HepG2 (cell line): ENCODE results near the gene ZDHHC7. TPM values are rescaled to one million over a fixed set of nuclear protein-coding genes. Genes with fewer than 3 reads are reported as not detected.

Experiments used
- ATAC-seq: fragments of 200-7000 bp; cut with Tn5 transposase; 3 replicates; pipeline ENCODE4 v1.9.1; 2020; ENCODE audit warnings: mild to moderate bottlenecking, moderate library complexity
- BruUV-seq: library from RNA; stranded (reverse); fragments of 400-500 nt; replicated peaks from 2 replicates; lab custom pipeline; 2021; lab: Mats Ljungman, UMichigan
- CTCF ChIA-PET: fragments of 300-600 bp; formaldehyde crosslinking; extraction: SDS; loops from one replicate; lab custom pipeline; 2021; ENCODE audit warnings: low total read pairs, inconsistent platforms, low intra/inter-chr PET ratio; lab: Yijun Ruan, JAX
- POLR2A ChIA-PET: fragments of 350-600 bp; sonication (Branson Sonifier 250); formaldehyde crosslinking; loops from one replicate; lab custom pipeline; 2020; ENCODE audit warnings: antibody characterized with exemption, inconsistent platforms; lab: Yijun Ruan, JAX
- DNase-seq: peaks from one replicate; pipeline ENCODE4 v3.0.0-alpha.2; 2015; ENCODE audit warnings: low spot score
- FAIRE-seq: peaks from 3 replicates; lab custom pipeline; 2011; peaks lifted over from hg19 to GRCh38; lab: Jason Lieb, UNC
- H2AFZ ChIP-seq: one replicate; pipeline ENCODE4 v1.6.1; 2011; ENCODE audit warnings: low read length, inconsistent platforms
- H3K27ac ChIP-seq: fragments of 300-600 bp; 3 replicates; pipeline ENCODE4 v1.8.0; 2011; ENCODE audit warnings: mixed run types, mild to moderate bottlenecking, mixed read lengths, low read length, inconsistent platforms; ENCODE audit not compliant: insufficient read depth; ENCODE audit errors: extremely low read length
- H3K27me3 ChIP-seq, 2 experiments: fragments of 200-600 bp in 1 of 2; 2 replicates in 1 of 2; 3 replicates in 1 of 2; pipeline versions ENCODE4 v1.6.0 to v1.8.0; 2011; ENCODE audit warnings: low read length in 2 of 2, mild to moderate bottlenecking in 2 of 2, moderate library complexity in 2 of 2, inconsistent platforms in 1 of 2; ENCODE audit not compliant: insufficient read depth in 2 of 2, control insufficient read depth in 1 of 2
- H3K36me3 ChIP-seq, 2 experiments: fragments of 200-600 bp in 1 of 2; replicated peaks in 1 of 2; 2 replicates in 1 of 2; 3 replicates in 1 of 2; pipeline versions ENCODE4 v1.5.1 to v1.8.0; 2011; ENCODE audit warnings: low read length in 2 of 2, inconsistent platforms in 1 of 2; ENCODE audit not compliant: insufficient read depth in 2 of 2, control insufficient read depth in 1 of 2
- H3K4me1 ChIP-seq: 2 replicates; pipeline ENCODE4 v1.5.1; 2012; ENCODE audit warnings: low read length, inconsistent platforms; ENCODE audit not compliant: insufficient read depth
- H3K4me2 ChIP-seq: 2 replicates; pipeline ENCODE4 v1.6.0; 2011; ENCODE audit warnings: low read depth, low read length, inconsistent platforms
- H3K4me3 ChIP-seq, 3 experiments: fragments of 200-600 bp in 1 of 3; sonication (generic), shearing (Covaris generic) in 1 of 3; replicated peaks in 1 of 3; 2 replicates each; pipeline ENCODE4 v1.5.1; 2011 to 2016; ENCODE audit warnings: low read length in 3 of 3, inconsistent platforms in 2 of 3, low read depth in 2 of 3, mild to moderate bottlenecking in 2 of 3, control low read depth in 1 of 3, mixed read lengths in 1 of 3; ENCODE audit not compliant: insufficient read depth in 1 of 3
- H3K79me2 ChIP-seq: one replicate; pipeline ENCODE4 v1.6.1; 2011; ENCODE audit warnings: low read length, inconsistent platforms; ENCODE audit not compliant: insufficient read depth
- H3K9ac ChIP-seq: 2 replicates; pipeline ENCODE4 v1.6.0; 2011; ENCODE audit warnings: mild to moderate bottlenecking, low read depth, low read length, inconsistent platforms; ENCODE audit not compliant: insufficient read depth
- H3K9me3 ChIP-seq: 2 replicates; pipeline ENCODE4 v1.5.1; 2012; ENCODE audit warnings: mild to moderate bottlenecking, low read length
- H4K20me1 ChIP-seq: 2 replicates; pipeline ENCODE4 v1.6.0; 2011; ENCODE audit warnings: inconsistent platforms, mild to moderate bottlenecking, low read length, moderate library complexity; ENCODE audit not compliant: insufficient read depth
- CBFB ChIP-seq: sonication (generic); formaldehyde crosslinking; IDR thresholded peaks from 2 replicates; pipeline ENCODE4 v1.4.0; 2020; ENCODE audit warnings: missing genetic modification reagents
- EED ChIP-seq: sonication (generic); formaldehyde crosslinking; IDR thresholded peaks from 2 replicates; pipeline ENCODE4 v1.5.0; 2020; ENCODE audit warnings: mild to moderate bottlenecking, missing genetic modification reagents
- FOXK2 ChIP-seq: fragments of 450-650 bp; IDR thresholded peaks from 2 replicates; pipeline ENCODE4 v1.6.1; 2016
- KLF16 ChIP-seq, 2 experiments: sonication (generic) in 1 of 2; formaldehyde crosslinking in 1 of 2; IDR thresholded peaks; 2 replicates each; pipeline versions ENCODE4 v1.6.1 to v1.8.0; 2016 to 2023; ENCODE audit warnings: missing genetic modification reagents in 2 of 2, missing compliant biosample characterization in 1 of 2
- ZBTB10 ChIP-seq: sonication (generic); formaldehyde crosslinking; IDR thresholded peaks from 2 replicates; pipeline ENCODE4 v1.4.0; 2020; ENCODE audit warnings: missing genetic modification reagents, borderline replicate concordance
- ZC3H4 ChIP-seq: sonication (generic); formaldehyde crosslinking; IDR thresholded peaks from 2 replicates; pipeline ENCODE4 v1.4.0; 2020; ENCODE audit warnings: missing genetic modification reagents, borderline replicate concordance
- ZNF468 ChIP-seq: sonication (generic); formaldehyde crosslinking; IDR thresholded peaks from 2 replicates; pipeline ENCODE4 v1.8.0; 2022; ENCODE audit warnings: mild to moderate bottlenecking, moderate library complexity, missing genetic modification reagents
- WGBS: methylation state at CpG from one replicate; pipeline ENCODE4 v1.1.6; 2017; ENCODE audit warnings: low lambda C conversion rate; 5-methylcytosine and 5-hydroxymethylcytosine counted together
- in situ Hi-C: cut with HindIII; loops from 2 replicates; pipeline ENCODE4 v1.10.0; 2017; ENCODE audit warnings: low pct_unique_long_range_greater_than_20kb; ENCODE audit not compliant: extremely low pct_ligation_motif_present
- intact Hi-C: fragments of 100-400 bp; cut with micrococcal nuclease; formaldehyde crosslinking; loops from one replicate; pipeline ENCODE4 v1.10.0; 2022; ENCODE audit not compliant: unreplicated experiment
- polyA plus RNA-seq, 8 experiments: library from polyadenylated mRNA; depleted of rRNA in 3 of 8; stranded (reverse) in 7 of 8; unstranded in 1 of 8; fragments of >200 nt; fragmentation: Illumina TruSeq in 4 of 8; extraction: Trizol in 4 of 8; gene quantifications; 2 replicates each; pipeline versions ENCODE4 v1.2.1 to v1.2.3, GENCODE V29; 2011 to 2016; ENCODE audit warnings: low read depth in 4 of 8, missing spikeins in 1 of 8, mixed read lengths in 1 of 8; ENCODE audit not compliant: insufficient read depth in 1 of 8
- total RNA-seq, 5 experiments: library from RNA; depleted of rRNA; stranded (reverse); fragments of >200 nt; fragmentation: Illumina TruSeq; extraction: Trizol; gene quantifications; 2 replicates each; pipeline ENCODE4 v1.2.3, GENCODE V29; 2016; ENCODE audit warnings: low read depth in 1 of 5

The ZDHHC7 gene
- total and polyA plus RNA-seq, 2 of the 13 experiments (the other 11 are each of a cell fraction or from before 2014, with no cell fraction given), result 46.8 to 67.6 TPM

- BruUV-seq, result no TSS peak
- peaks cover 41% of the 10 kb centered on the region for H3K4me1 ChIP-seq
- no peak overlapping the region for H2AFZ ChIP-seq
- FAIRE-seq, result no peak
- 48% methylated on average over 8 of the region's 8 CpGs for WGBS
- in situ Hi-C loops, result no loop called here
- TF ChIP-seq KLF16 (CRISPR knock-in tag; IDR thresholded peaks at IDR 0.05) (no peak), FOXK2 (no peak), EED (no peak; the same call in 1 of the 2 replicates), ZC3H4 (CRISPR knock-in tag) (no peak), CBFB (CRISPR knock-in tag) (no peak), ZBTB10 (CRISPR knock-in tag) (no peak), ZNF468 (CRISPR knock-in tag) (no peak)
- no peaks in the 10 kb centered on the region for H3K79me2 ChIP-seq
- H3K4me2 ChIP-seq, result peak overlapping the region; percentile 92; the same call in 1 of the 2 replicates
- H3K4me3 ChIP-seq, result no peak overlapping the region
- no peaks in the 10 kb centered on the region for H3K9me3 ChIP-seq
- ATAC-seq, result no peak
- intact Hi-C loops, result loop anchor here (2.0 kb wide), 1 partner anchor 61 kb away; no protein-coding TSS in a partner anchor
- ChIA-PET CTCF (no interaction called here), POLR2A (interaction anchor here (3.4 kb wide), 1 partner anchor 14 kb away, joined by 28 read pairs; the partner anchor contains the start of gene ZDHHC7)
- no peak for DNase-seq
- no peak overlapping the region for H3K9ac ChIP-seq
- no peaks in the 10 kb centered on the region for H3K36me3 ChIP-seq
- no peak overlapping the region for H3K27ac ChIP-seq
- H4K20me1 ChIP-seq, result no peaks in the 10 kb centered on the region
- peaks cover 3 to 22% of the 10 kb centered on the region in 2 experiments; a peak in 4 of 5 replicates for H3K27me3 ChIP-seq
Measured at GRCh38 chr16:85025781-85026653, 14.7 kb upstream of the ZDHHC7 start.
